A549 treated with Mapracorat at 1 μM for 4 hours (cell line): Measurements from ENCODE around the gene DCLRE1C. TPM values are rescaled to one million over a fixed set of nuclear protein-coding genes. Genes with fewer than 3 reads are reported as not detected.

Experiments
- total RNA-seq: library from RNA; stranded (reverse); fragments of 200-300 nt; extraction: Qiagen RNA extraction; gene quantifications from 5 replicates; pipeline ENCODE4 v1.2.3, GENCODE V29; 2022

Gene DCLRE1C
- 3.7 to 8.1 TPM (median 5.3 TPM) in 5 replicates for total RNA-seq

GRCh38 chr10:14954001-14954770, at the start of gene DCLRE1C:
DCLRE1C (minus strand) TSS chr10:14954096; CDS start chr10:14954010, 86 bp downstream.

GRCh38 chr10:14959221-14960057, 5.5 kb upstream of the DCLRE1C start, which contains the start of gene MEIG1:
MEIG1 (plus strand) TSS chr10:14959388; CDS start chr10:14966469, 7,081 bp downstream.

GRCh38 chr10:14878266-14879123, 75.4 kb downstream of the DCLRE1C start, which contains the start of gene SUV39H2:
SUV39H2 (plus strand) TSS chr10:14878866; CDS start chr10:14878889, 23 bp downstream.

Other genes starting within 250 kb of the DCLRE1C start
- gene FAM107B, start 179.2 kb downstream of the DCLRE1C start, total RNA-seq: 91.6 to 120 TPM (median 118 TPM) in 5 replicates
- 1.1 to 1.4 TPM (median 1.3 TPM) in 5 replicates for gene CDNF, start 116.1 kb downstream of the DCLRE1C start, total RNA-seq
- 40.5 to 44.0 TPM (median 43.1 TPM) in 5 replicates for gene HSPA14, start 115.8 kb downstream of the DCLRE1C start, total RNA-seq
- 10.8 to 12.2 TPM (median 11.4 TPM) in 5 replicates for gene MSANTD7, start 115.8 kb downstream of the DCLRE1C start, total RNA-seq
- 17.0 to 21.4 TPM (median 19.0 TPM) in 5 replicates for gene SUV39H2, start 75.2 kb downstream of the DCLRE1C start, total RNA-seq
- gene MEIG1, start 5.3 kb upstream of the DCLRE1C start, total RNA-seq: 0.48 to 1.2 TPM (median 0.80 TPM) in 5 replicates
- 0.39 to 1.0 TPM (median 0.51 TPM) in 5 replicates for gene OLAH, start 89.8 kb upstream of the DCLRE1C start, total RNA-seq
- 0.81 to 1.3 TPM (median 0.95 TPM) in 5 replicates for gene ACBD7, start 134.7 kb upstream of the DCLRE1C start, total RNA-seq
- gene RPP38, start 143.3 kb upstream of the DCLRE1C start, total RNA-seq: 32.8 to 36.5 TPM (median 35.0 TPM) in 5 replicates
- 21.2 to 26.3 TPM (median 22.7 TPM) in 5 replicates for gene NMT2, start 214.6 kb upstream of the DCLRE1C start, total RNA-seq